H9 (cell line): ENCODE results near the gene ADGRL3. TPM values are rescaled to one million over a fixed set of nuclear protein-coding genes. Genes with fewer than 3 reads are reported as not detected.

Experiments
- DNase-seq: peaks from one replicate; pipeline ENCODE4 v3.0.0-alpha.2; 2017
- H2AFZ ChIP-seq: one replicate; pipeline ENCODE4 v1.6.1; 2013; ENCODE audit warnings: mild to moderate bottlenecking, low read length, control low read depth, moderate library complexity
- H2AK5ac ChIP-seq: 2 replicates; pipeline ENCODE4 v1.6.1; 2013; ENCODE audit warnings: low read length, control low read depth, mixed read lengths; ENCODE audit not compliant: insufficient read length
- H2BK120ac ChIP-seq: one replicate; pipeline ENCODE4 v1.6.1; 2013; ENCODE audit warnings: low read depth, mild to moderate bottlenecking, low read length, control low read depth, inconsistent platforms; ENCODE audit not compliant: poor library complexity, severe bottlenecking
- H2BK12ac ChIP-seq: 2 replicates; pipeline ENCODE4 v1.6.1; 2013; ENCODE audit warnings: low read length, control low read depth, mixed read lengths, low read depth; ENCODE audit not compliant: insufficient read length
- H2BK15ac ChIP-seq: 2 replicates; pipeline ENCODE4 v1.6.1; 2013; ENCODE audit warnings: low read depth, low read length, control low read depth
- H2BK20ac ChIP-seq: one replicate; pipeline ENCODE4 v1.6.1; 2013; ENCODE audit warnings: low read depth, mild to moderate bottlenecking, low read length, control low read depth, inconsistent platforms; ENCODE audit not compliant: poor library complexity, severe bottlenecking
- H2BK5ac ChIP-seq: 2 replicates; pipeline ENCODE4 v1.6.1; 2013; ENCODE audit warnings: low read length, control low read depth, mixed read lengths; ENCODE audit not compliant: insufficient read length
- H3K14ac ChIP-seq: 2 replicates; pipeline ENCODE4 v1.6.1; 2013; ENCODE audit warnings: low read length, control low read depth; ENCODE audit not compliant: insufficient read depth
- H3K18ac ChIP-seq: 2 replicates; pipeline ENCODE4 v1.6.1; 2013; ENCODE audit warnings: low read depth, mild to moderate bottlenecking, mixed read lengths, low read length, control low read depth; ENCODE audit not compliant: insufficient read length
- H3K23ac ChIP-seq: 2 replicates; pipeline ENCODE4 v1.6.1; 2013; ENCODE audit warnings: low read length, control low read depth, mixed read lengths, low read depth; ENCODE audit not compliant: insufficient read length
- H3K23me2 ChIP-seq: 2 replicates; pipeline ENCODE4 v1.6.1; 2013; ENCODE audit warnings: low read depth, mild to moderate bottlenecking, mixed read lengths, low read length, control low read depth; ENCODE audit not compliant: insufficient read length, poor library complexity, severe bottlenecking
- H3K27ac ChIP-seq: 2 replicates; pipeline ENCODE4 v1.5.1; 2013; ENCODE audit warnings: low read length, control low read depth, mixed read lengths, low read depth; ENCODE audit not compliant: insufficient read length
- H3K27me3 ChIP-seq: 2 replicates; pipeline ENCODE4 v1.6.1; 2013; ENCODE audit warnings: low read length, control low read depth, inconsistent platforms; ENCODE audit not compliant: insufficient read depth
- H3K4ac ChIP-seq: 2 replicates; pipeline ENCODE4 v1.6.1; 2013; ENCODE audit warnings: low read depth, mild to moderate bottlenecking, control low read depth, inconsistent platforms, low read length, moderate library complexity
- H3K4me1 ChIP-seq: 2 replicates; pipeline ENCODE4 v1.6.1; 2013; ENCODE audit warnings: low read length, control low read depth, inconsistent platforms; ENCODE audit not compliant: insufficient read depth
- H3K4me2 ChIP-seq: 2 replicates; pipeline ENCODE4 v1.6.1; 2013; ENCODE audit warnings: low read length, control low read depth, mixed read lengths; ENCODE audit not compliant: insufficient read length, insufficient read depth
- H3K56ac ChIP-seq: 2 replicates; pipeline ENCODE4 v1.6.1; 2013; ENCODE audit warnings: low read depth, mild to moderate bottlenecking, mixed read lengths, low read length, control low read depth; ENCODE audit not compliant: insufficient read length
- H3K79me1 ChIP-seq: 2 replicates; pipeline ENCODE4 v1.6.1; 2013; ENCODE audit warnings: low read depth, mild to moderate bottlenecking, moderate library complexity, low read length, control low read depth, inconsistent platforms; ENCODE audit not compliant: insufficient read depth, poor library complexity, severe bottlenecking
- H3K79me2 ChIP-seq: 2 replicates; pipeline ENCODE4 v1.6.1; 2013; ENCODE audit warnings: low read length, control low read depth, inconsistent platforms; ENCODE audit not compliant: insufficient read depth
- H3K9ac ChIP-seq: 2 replicates; pipeline ENCODE4 v1.6.1; 2013; ENCODE audit warnings: low read length, control low read depth, mixed read lengths; ENCODE audit not compliant: insufficient read length; ENCODE audit errors: extremely low read depth
- H3K9me3 ChIP-seq: one replicate; pipeline ENCODE4 v1.6.1; 2013; ENCODE audit warnings: low read depth, low read length, inconsistent platforms; ENCODE audit not compliant: control insufficient read depth
- H3T11ph ChIP-seq: one replicate; pipeline ENCODE4 v1.6.1; 2013; ENCODE audit warnings: mild to moderate bottlenecking, low read length, control low read depth, inconsistent platforms
- H4K20me1 ChIP-seq: one replicate; pipeline ENCODE4 v1.6.1; 2013; ENCODE audit not compliant: control insufficient read depth, insufficient read length, insufficient read depth
- H4K5ac ChIP-seq: 2 replicates; pipeline ENCODE4 v1.6.1; 2013; ENCODE audit warnings: low read depth, mild to moderate bottlenecking, mixed read lengths, low read length, control low read depth; ENCODE audit not compliant: insufficient read length
- H4K8ac ChIP-seq: replicated peaks from 2 replicates; pipeline ENCODE4 v1.6.1; 2013; ENCODE audit warnings: low read length, control low read depth, mixed read lengths, low read depth; ENCODE audit not compliant: insufficient read length
- H4K91ac ChIP-seq: 2 replicates; pipeline ENCODE4 v1.6.1; 2013; ENCODE audit warnings: low read depth, mild to moderate bottlenecking, moderate library complexity, mixed read lengths, low read length, control low read depth; ENCODE audit not compliant: insufficient read length
- H3K27ac Mint-ChIP-seq, 3 experiments: 2 replicates in 2 of 3; 3 replicates in 1 of 3; pipeline ENCODE4 v1.8.0; 2020 to 2021; ENCODE audit warnings: mixed read lengths in 3 of 3, mild to moderate bottlenecking in 1 of 3, moderate library complexity in 1 of 3
- H3K27me3 Mint-ChIP-seq: 2 replicates; pipeline ENCODE4 v1.8.0; 2021; ENCODE audit warnings: low read depth, mild to moderate bottlenecking, moderate library complexity, mixed read lengths
- H3K36me3 Mint-ChIP-seq, 3 experiments: 2 replicates in 2 of 3; 3 replicates in 1 of 3; pipeline ENCODE4 v1.8.0; 2020 to 2021; ENCODE audit warnings: low read depth in 3 of 3, mixed read lengths in 3 of 3; ENCODE audit not compliant: insufficient read depth in 1 of 3
- H3K4me1 Mint-ChIP-seq, 2 experiments: 2 replicates each; pipeline ENCODE4 v1.8.0; 2020; ENCODE audit warnings: mixed read lengths in 2 of 2
- H3K4me3 Mint-ChIP-seq, 2 experiments: 2 replicates in 1 of 2; 3 replicates in 1 of 2; pipeline ENCODE4 v1.8.0; 2020 to 2021; ENCODE audit warnings: mild to moderate bottlenecking in 2 of 2, mixed read lengths in 2 of 2, moderate library complexity in 1 of 2
- H3K9me3 Mint-ChIP-seq, 2 experiments: 2 replicates in 1 of 2; 3 replicates in 1 of 2; pipeline ENCODE4 v1.8.0; 2020; ENCODE audit warnings: mild to moderate bottlenecking in 2 of 2, mixed read lengths in 2 of 2, moderate library complexity in 1 of 2
- CTCF ChIP-seq: fragments of 200-600 bp; sonication (generic); conservative IDR thresholded peaks from 3 replicates; pipeline ENCODE4 v1.8.0; 2021; ENCODE audit warnings: antibody characterized with exemption, mild to moderate bottlenecking
- WGBS: extraction: QIAGEN DNeasy Blood & Tissue Kit; methylation state at CpG from one replicate; pipeline ENCODE4 v1.1.7; 2013; ENCODE audit warnings: missing lambda C conversion rate, low lambda C conversion rate, mixed read lengths; ENCODE audit not compliant: insufficient read length; ENCODE audit errors: extremely low coverage; 5-methylcytosine and 5-hydroxymethylcytosine counted together
- total RNA-seq: library from RNA; stranded (reverse); gene quantifications from 2 replicates; pipeline ENCODE4 v1.2.1, GENCODE V29; 2021

ADGRL3 gene
- total RNA-seq, 1 experiment from 2014 or later = 5.9 TPM

- Histone ChIP-seq H4K5ac (no peak overlapping the region), H2BK120ac (no peak overlapping the region), H2BK20ac (no peak overlapping the region), H3K9ac (no peak overlapping the region), H3K4me2 (no peak overlapping the region), H3K4me1 (no peaks in the 10 kb centered on the region), H4K20me1 (no peaks in the 10 kb centered on the region), H3K56ac (no peak overlapping the region), H3K23me2 (no peaks in the 10 kb centered on the region), H3K27me3 (no peaks in the 10 kb centered on the region), H3K4ac (no peak overlapping the region), H3K18ac (no peak overlapping the region), H2BK15ac (no peak overlapping the region), H3K79me1 (no peaks in the 10 kb centered on the region), H4K91ac (no peak overlapping the region), H3K27ac (no peak overlapping the region), H2AK5ac (no peak overlapping the region), H4K8ac (no peak overlapping the region), H3K14ac (no peak overlapping the region), H3K9me3 (no peaks in the 10 kb centered on the region), H2AFZ (no peak overlapping the region), H3K79me2 (no peaks in the 10 kb centered on the region), H3K23ac (no peak overlapping the region), H3T11ph (no peak overlapping the region), H2BK12ac (no peak overlapping the region), H2BK5ac (no peak overlapping the region)
- peak; percentile 48 for DNase-seq
- H3K4me3 Mint-ChIP-seq = no peak overlapping the region
- H3K27ac Mint-ChIP-seq = peak overlapping the region in 2 of 3 experiments; percentile 18 to 44; a peak in 3 of 7 replicates
- H3K27me3 Mint-ChIP-seq = no peaks in the 10 kb centered on the region
- peak; percentile 70 for TF ChIP-seq CTCF
- peaks cover 2 to 5% (median 4%) of the 10 kb centered on the region in 3 experiments; a peak in 2 of 7 replicates for H3K36me3 Mint-ChIP-seq
- peaks cover 7 to 11% of the 10 kb centered on the region in 2 experiments for H3K4me1 Mint-ChIP-seq
- H3K9me3 Mint-ChIP-seq = no peaks in the 10 kb centered on the region
- 100% methylated on average over 2 of the region's 4 CpGs for WGBS
These were observed 784.3 kb downstream of the ADGRL3 start for GRCh38 chr4:61984260-61984909.
